ENCODE data around the gene CLEC18A.
"Not testable (repeated sequence)": the region's sequence is repeated elsewhere in the genome, so short reads cannot be mapped to it uniquely, and the experiment has no call there.

CLEC18A gene

DNA sequence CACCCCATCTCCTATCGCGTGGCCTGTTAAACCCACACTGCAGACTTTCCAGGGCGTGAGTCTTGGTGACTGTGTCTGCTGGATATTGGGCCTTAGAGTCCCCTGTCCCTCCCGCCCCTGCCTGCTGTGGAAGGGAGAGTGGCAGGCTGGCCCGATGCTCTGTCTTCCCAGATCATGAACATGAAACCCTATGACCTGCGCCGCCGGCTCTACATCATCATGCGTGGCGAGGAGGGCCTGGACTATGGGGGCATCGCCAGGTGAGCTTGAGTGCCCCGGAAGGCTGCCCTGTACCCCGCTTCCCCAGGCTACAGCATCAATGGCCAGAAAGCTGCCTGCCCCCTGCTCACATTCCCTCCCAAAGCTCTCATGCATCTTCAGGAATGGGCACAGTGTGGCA is 19.5 kb upstream of the CLEC18A start:
- FAIRE-seq, result no peak

DNA sequence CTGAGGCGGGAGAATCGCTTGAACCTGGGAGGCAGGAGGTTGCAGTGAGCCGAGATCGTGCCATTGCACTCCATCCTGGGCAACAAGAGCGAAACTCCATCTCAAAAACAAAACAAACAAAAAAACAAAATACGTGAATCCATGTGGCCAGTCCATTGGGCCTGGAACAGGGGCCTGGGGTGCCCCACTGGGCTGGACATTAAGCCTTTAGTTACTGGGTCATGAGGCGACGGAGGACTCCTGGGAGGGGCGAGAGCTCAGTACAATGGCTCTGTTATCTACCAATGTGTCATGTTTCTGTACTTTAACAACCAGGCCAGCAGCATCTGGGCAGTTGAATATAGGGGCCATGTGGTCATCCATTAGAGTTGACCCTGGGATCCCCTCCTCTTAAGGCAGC is 18.9 kb upstream of the CLEC18A start:
- FAIRE-seq, result no peak

DNA sequence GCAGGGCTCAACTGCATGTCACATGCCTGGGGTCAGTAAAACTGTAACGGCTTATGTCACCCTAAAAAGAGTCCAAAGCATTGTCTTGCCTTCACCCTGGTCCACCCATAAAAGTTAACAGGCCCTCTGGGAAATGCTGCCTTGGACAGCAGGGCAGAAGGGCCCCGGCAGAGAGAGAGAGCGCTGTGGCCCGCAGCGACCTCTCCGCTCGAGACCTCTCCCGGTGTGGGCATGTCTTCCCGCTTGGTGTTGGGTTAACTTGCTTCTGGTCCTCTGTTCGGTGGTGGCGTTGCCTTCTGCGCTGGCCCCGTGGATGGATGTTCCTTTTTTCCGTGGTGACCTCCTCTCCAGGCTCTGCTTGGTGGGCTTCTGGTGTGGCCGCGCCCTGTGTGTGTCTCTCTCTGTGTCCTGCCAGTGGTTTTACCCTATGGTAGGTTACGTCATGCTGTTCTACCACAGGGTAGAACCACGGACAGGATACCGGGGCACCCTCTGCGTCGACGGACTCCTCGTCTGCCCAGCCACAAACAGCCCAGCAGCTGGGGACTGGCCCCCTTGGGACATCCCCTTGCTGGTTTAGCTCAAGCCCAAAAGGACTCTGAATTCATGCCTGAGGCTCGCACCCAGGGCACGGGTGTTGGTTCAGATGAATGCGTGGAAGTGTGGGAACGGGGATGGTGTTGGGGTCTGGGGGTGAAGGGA is 18.3 kb upstream of the CLEC18A start:
- no peak for FAIRE-seq

- FAIRE-seq, result no peak
Observed at GRCh38 chr16:69934044-69934443, 17.1 kb upstream of the CLEC18A start.

DNA sequence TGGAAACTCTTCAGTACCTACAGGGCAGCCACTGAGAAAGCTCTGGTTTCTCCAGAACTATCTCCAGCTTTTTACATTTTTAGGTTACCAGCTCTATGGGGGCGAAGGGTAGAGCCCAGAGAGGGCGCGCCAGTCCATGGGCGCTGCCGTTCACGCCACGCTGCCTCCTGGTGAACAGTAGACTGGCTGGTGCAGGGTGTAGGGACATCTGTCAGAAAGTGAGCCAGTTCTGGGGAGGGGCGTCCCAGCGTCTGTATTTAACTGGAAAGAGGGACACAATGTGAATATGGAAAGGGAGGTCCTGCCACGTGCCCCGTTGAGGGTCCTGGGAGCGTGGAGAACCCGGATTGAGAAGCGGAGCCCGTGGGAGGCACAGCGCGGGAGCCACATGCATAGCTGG is 16.4 kb upstream of the CLEC18A start:
- no peak for FAIRE-seq

GRCh38 chr16:69935278-69935711 is 15.8 kb upstream of the CLEC18A start:
- FAIRE-seq, result no peak

GRCh38 chr16:69935740-69936139 is 15.4 kb upstream of the CLEC18A start:
- no peak for FAIRE-seq

- no peak for FAIRE-seq
Observed at GRCh38 chr16:69936252-69936651, 14.9 kb upstream of the CLEC18A start.

DNA sequence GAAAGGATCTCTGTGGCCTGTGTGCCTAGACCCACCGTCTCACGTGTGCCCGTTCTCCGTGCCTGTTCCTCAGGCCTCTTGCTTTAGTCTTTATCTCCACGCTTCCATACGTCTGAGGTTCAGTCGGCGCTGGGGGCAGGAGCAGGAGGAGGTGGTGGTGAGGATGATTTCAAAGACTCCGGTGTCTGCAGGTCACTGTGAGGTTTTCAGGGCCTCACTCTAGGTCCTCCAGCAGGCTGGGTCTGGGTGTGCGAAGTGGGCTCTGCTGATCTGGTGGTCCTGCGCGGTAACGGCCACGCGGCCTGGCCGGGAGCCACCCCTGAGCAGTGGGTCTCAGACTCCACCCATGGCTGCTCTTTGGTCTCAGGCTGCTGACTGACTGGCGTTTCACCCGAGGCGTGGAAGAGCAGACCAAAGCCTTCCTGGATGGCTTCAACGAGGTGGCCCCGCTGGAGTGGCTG is 14.4 kb upstream of the CLEC18A start:
- FAIRE-seq, result no peak

DNA sequence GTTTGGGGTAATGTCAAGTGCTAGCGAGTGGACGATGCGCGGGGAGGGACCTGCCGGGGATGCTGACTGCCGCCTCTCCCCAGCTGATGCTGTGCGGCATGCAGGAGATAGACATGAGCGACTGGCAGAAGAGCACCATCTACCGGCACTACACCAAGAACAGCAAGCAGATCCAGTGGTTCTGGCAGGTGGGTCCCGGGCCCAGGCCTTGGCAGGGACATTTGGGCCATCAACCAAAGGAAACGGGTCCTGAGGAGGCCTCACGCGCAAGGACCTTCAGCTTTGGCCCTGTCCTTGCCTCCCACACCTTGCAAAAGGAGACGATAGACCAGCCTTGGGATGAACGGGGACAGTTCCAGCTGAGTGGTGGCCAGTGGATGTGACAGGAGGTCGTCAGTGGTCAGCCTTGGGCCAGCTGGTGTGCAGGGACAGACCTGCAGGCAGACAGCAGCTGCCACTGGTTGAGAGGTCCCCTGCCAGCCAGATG is 13.6 kb upstream of the CLEC18A start:
- FAIRE-seq, result no peak

DNA sequence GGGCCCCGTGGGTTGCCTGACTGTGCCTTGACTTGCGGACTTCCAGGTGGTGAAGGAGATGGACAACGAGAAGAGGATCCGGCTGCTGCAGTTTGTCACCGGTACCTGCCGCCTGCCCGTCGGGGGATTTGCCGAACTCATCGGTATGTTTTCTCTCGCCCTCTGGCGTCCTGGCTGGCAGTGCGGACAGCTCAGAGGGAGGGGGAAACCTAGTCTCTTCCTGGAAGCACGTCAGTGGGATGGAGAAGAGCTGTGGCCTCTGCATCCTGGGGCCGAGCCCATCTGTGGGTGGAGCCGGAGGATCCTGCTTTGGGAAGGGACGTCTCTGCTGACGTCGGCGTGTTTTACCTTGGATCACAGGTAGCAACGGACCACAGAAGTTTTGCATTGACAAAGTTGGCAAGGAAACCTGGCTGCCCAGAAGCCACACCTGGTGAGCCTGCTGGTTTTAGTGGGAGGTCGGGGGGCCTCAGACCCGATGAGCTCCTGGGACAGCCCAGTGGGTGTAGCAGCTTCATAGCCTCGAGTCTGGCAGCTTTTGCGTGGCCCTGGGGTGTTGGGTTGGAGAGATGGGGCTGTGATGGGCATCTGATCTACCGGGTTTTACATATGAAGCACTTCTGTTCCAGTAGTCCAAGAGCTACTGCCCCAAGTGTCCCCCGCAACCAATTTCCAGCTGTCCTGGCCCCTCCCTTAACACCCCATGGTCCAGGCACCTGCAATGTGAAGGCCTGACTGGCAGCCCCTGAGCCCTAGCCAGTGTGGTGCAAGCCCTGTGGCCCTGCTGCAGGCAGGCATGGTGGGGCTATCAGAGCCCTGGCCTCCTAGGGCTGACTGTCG is 11.9 kb upstream of the CLEC18A start:
- no peak for FAIRE-seq

DNA sequence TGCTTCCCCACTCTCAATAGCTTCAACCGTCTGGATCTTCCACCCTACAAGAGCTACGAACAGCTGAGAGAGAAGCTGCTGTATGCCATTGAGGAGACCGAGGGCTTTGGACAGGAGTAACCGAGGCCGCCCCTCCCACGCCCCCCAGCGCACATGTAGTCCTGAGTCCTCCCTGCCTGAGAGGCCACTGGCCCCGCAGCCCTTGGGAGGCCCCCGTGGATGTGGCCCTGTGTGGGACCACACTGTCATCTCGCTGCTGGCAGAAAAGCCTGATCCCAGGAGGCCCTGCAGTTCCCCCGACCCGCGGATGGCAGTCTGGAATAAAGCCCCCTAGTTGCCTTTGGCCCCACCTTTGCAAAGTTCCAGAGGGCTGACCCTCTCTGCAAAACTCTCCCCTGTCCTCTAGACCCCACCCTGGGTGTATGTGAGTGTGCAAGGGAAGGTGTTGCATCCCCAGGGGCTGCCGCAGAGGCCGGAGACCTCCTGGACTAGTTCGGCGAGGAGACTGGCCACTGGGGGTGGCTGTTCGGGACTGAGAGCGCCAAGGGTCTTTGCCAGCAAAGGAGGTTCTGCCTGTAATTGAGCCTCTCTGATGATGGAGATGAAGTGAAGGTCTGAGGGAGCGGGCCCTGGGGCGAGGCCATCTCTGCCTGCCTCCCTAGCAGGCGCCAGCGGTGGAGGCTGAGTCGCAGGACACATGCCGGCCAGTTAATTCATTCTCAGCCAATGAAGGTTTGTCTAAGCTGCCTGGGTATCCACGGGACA is 11.1 kb upstream of the CLEC18A start:
- FAIRE-seq, result no peak

DNA sequence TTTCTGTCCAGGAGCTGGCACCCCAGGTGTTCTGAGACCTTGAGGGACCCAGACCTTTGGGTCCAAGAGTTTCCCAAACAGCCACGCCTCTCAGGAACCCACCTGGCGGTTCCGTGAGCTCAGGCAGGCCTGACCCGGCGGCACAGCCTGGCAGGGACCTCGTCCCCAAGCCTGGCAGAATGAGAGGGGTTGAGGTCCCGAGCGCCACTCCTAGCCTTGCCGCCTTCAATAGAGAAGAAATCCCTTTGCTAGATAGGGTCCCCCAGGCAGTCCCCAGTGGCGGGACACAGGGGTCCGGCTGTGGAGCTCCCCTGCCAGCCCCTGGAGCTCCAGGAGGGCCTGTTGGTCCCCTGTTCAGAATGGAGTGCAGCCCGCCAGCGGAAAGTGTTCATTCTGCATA is 10.5 kb upstream of the CLEC18A start:
- no peak for FAIRE-seq

DNA sequence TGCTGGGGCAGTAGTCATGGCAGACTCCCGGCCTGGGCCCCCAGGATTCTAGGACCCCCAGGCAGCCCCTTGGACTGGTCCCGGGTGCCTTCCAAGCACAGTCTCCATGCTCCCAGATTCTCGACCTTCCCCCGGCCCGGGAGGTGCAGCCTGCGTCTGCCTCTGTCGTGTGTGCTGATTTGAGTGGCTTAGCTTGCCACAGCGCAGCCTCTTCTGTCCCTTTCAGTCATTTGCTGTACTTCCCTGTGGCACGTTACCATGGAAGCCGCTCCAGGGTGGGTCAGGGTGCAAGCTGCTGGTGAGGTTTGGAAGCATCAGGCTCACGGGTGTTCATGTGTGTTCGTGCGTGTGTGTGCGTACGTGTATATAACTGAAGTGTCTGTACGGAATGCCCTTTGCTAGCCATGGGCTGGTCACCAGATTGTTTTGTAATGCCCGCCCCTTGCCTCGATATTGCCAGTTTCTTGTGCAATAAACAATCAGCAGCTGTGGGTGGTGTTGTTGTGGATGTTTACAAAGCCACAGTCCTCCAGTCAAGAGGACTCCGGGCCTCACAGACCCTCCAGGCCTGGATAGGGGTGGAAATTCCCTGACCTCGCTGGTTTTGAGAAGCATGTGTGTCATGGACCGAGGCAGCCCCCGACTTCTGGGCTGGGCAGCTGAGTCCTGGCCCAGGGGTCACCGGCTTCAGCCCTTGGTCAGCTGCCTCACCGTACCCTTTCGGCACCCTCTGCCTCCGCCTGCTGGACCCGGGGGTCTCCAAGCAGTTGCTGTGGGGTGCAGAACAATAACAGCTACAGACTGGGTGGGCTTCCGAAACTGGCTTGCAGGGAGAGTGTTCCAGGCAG is 9.7 kb upstream of the CLEC18A start:
- FAIRE-seq, result no peak

DNA sequence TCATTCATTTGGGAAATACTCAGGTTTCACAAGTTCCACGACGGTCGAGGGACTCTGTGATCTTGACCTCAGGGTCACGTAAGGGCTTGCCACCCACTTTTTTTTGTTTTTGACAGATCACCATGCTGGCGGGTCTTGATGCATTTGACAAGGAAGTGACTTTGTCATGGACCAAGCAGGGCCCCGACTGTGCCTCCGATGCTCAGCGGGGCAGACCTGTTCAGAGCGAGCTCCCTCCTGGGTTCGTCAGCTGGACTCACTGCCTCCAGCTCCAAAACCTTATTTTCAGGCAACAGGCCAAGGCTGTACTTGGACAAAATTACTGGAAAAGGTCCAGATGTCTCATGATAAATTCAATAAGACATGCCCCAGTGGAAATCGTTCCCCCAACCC is 9.0 kb upstream of the CLEC18A start:
- no peak for FAIRE-seq

DNA sequence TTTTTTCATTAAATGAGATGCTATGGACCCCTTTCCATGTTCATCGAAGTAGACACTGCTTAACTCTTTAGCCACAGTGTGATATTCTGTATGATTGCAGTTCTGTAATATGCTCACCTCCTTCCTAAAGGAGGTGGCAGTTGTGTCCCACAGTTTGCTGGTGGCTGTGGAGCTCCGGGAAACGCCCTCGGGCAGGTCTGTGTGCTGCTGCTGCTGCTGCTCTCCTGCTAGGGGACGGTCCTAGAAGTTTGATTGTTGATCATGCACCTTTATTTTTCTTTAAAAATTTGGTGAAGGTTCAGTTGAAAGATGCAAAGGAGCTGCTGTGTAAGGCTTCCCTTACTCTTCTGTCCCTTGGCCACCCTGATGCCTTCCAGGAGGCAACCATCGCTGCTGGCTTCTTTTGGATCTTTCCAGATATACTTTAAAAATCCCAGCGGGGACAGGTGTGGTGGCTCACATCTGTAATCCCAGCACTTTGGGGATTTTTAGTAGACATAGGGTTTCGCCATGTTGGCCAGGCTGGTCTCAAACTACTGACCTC is 8.4 kb upstream of the CLEC18A start:
- no peak for FAIRE-seq

DNA sequence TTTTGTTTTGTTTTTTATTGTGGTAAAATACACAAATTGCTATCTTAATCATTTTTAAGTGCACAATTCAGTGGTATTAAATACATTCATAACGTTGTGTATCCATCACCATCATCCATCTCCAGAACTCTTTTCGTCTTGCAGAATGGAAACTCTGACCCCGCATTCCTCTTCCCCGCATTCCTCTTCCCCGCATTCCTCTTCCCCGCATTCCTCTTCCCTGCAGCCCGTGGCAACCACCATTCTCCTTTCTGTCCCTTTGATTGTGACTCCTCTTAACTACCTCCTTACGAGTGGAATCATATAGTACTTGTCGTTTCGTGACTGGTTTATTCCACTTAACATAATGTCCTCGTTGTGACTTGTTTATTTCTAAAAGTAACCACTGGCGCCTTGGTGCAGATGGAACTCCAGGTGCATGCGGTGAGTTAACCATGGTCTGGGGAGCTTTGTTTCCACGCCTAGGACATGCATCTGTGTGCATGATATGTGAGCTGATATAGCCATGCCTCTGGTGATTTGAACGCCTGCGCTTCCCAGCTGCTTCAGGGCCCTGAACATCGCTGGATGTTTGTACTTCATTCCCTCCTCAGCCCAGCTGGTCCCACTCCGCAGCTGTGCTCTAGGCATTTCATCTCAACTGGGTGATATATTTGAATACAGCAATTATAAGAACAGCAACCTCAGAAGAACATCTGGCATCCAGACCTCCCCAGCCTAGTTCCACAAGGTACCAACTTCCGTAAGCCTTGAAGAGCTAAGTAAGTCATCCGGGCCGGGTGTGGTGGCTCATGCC is 7.7 kb upstream of the CLEC18A start:
- not testable (repeated sequence) for FAIRE-seq

- FAIRE-seq, result not testable (repeated sequence)
Observed at GRCh38 chr16:69950411-69950810, 723 bp upstream of the CLEC18A start.

DNA sequence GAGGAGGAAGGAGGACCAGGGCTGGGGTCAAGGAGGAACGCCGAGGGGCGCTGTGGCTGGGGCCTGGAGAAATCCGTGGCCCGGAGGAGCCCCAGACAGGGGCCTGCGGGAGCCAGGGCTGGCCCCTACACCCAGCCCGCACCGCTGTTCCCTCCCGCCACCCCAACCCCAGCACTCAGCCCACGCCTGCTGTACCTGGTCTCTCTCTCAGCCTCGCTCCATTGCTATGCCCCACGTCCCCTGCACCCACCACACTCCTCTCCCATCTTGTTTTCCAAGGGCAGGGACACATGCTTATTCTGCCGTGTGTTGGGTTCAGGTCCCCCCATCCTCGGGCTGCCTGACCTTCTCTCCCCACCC is 518 bp downstream of the CLEC18A start:
- not testable (repeated sequence) for FAIRE-seq

GRCh38 chr16:69952116-69952515 is 982 bp downstream of the CLEC18A start:
- FAIRE-seq, result not testable (repeated sequence)
